GM12801 (cell line): ENCODE results near the gene KLK15.

Experiments used
- CTCF ChIP-seq: IDR thresholded peaks from one replicate; pipeline ENCODE4 v1.5.1; 2011; ENCODE audit warnings: control low read depth; ENCODE audit not compliant: insufficient read length; ENCODE audit errors: extremely low read depth

Gene KLK15

GRCh38 chr19:50797429-50797780 is 36.0 kb downstream of the KLK15 start:
- TF ChIP-seq CTCF, result no peak

- no peak for TF ChIP-seq CTCF
Measured at GRCh38 chr19:50796634-50797428, 36.5 kb downstream of the KLK15 start.

- TF ChIP-seq CTCF, result no peak
Measured at GRCh38 chr19:50796128-50796633, 37.2 kb downstream of the KLK15 start.

- TF ChIP-seq CTCF, result no peak
Measured at GRCh38 chr19:50795664-50796073, 37.7 kb downstream of the KLK15 start.

- TF ChIP-seq CTCF, result no peak
Measured at GRCh38 chr19:50794876-50795663, 38.3 kb downstream of the KLK15 start.

GRCh38 chr19:50794074-50794875 is 39.1 kb downstream of the KLK15 start:
- TF ChIP-seq CTCF, result no peak

GRCh38 chr19:50793558-50794065 is 39.8 kb downstream of the KLK15 start:
- no peak for TF ChIP-seq CTCF
